ENCODE measurements around the gene EPHA6.
A peak's percentile ranks its signal among the peaks of the same experiment; 100 is the strongest.

The EPHA6 gene

GRCh38 chr3:97037294-97037943, 223.0 kb downstream of the EPHA6 start:
- no peak for DNase-seq

- DNase-seq: no peak
Measured at GRCh38 chr3:97043411-97043810, 229.0 kb downstream of the EPHA6 start.

DNA sequence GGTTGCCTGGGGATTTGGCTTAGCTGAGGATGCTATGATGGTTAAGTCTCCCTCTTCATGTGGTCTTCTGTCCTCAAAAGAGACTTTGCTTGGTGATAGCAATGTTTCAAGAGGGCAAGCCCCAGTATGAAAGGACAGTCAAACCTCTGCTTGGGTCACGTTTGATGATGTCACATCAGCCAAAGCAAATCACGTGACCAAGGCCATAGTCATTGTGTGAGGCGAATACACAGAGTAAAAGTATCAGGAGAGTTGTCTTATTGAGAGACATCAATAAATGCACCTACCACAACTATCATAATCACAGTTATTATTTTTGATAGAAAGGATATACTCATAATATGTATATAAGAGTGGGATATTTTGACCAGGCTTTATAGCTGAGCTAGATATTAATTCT, 243.0 kb downstream of the EPHA6 start:
- no peak for DNase-seq

- no peak for DNase-seq
Measured at GRCh38 chr3:97059168-97059567, 244.8 kb downstream of the EPHA6 start.

- no peak for DNase-seq
Measured at GRCh38 chr3:97066531-97066930, 252.1 kb downstream of the EPHA6 start.

GRCh38 chr3:97070302-97070701, 255.9 kb downstream of the EPHA6 start:
- DNase-seq: no peak

DNA sequence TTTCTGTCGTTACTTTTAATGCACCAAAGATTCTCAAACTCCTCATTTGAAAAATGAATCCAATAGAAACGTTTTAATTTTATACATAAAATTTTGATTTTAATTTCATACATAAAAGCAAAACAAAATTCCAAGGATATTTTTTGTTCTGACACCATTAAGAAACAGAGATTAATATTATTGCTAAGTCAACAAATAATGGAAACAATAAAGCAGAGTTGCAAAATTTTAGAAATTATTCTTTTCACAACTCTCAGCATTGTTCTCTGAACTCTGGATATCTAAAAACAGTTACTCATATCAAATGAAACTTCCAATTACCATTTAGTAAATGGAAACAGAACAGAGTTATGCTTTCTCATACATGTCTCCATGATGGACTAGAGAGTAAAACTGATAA, 260.2 kb downstream of the EPHA6 start:
- DNase-seq: no peak

GRCh38 chr3:97076673-97077072, 262.3 kb downstream of the EPHA6 start:
- no peak for DNase-seq

DNA sequence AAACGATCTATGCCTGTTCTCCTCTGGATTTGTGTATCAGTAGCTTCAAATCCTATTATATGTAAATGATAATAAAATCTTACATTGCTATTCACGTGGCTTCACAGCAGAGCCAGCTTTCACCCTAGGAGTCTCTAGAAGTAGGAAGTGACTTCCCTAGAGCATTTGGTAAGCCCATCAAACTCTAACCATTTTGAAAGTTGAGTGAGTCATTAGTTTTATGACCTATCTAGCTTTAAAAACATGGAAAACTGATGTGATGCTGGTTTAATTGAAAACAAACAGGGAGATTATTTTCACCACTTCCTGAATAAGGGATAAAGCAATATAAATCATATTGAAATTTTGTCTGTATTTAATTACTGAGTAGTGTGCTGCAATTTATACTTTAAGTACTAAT, 275.2 kb downstream of the EPHA6 start:
- peak in 1 of 2 experiments; percentile 27 for DNase-seq

DNA sequence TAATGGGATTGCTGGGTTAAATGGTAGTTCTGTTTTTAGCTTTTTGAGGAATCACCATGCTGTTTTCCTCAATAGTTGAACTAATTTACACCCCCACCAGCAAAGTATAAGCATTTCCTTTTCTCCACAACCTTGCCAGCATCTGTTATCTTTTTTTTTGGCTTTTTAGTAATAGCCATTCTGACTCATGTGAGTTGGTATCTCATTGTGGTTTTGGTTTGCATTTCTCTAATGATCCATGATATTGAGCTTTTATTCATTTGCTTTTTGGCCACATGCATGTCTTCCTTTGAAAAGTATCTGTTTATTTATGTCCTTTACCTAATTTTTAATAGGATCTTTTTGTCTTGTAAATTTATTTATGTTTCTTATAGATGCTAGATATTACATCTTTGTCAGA, 288.2 kb downstream of the EPHA6 start:
- no peak for DNase-seq

- DNase-seq: no peak
Measured at GRCh38 chr3:97105989-97106651, 291.7 kb downstream of the EPHA6 start.

GRCh38 chr3:97106652-97106989, 292.2 kb downstream of the EPHA6 start:
- DNase-seq: no peak

GRCh38 chr3:97108136-97108535, 293.7 kb downstream of the EPHA6 start:
- DNase-seq: no peak

DNA sequence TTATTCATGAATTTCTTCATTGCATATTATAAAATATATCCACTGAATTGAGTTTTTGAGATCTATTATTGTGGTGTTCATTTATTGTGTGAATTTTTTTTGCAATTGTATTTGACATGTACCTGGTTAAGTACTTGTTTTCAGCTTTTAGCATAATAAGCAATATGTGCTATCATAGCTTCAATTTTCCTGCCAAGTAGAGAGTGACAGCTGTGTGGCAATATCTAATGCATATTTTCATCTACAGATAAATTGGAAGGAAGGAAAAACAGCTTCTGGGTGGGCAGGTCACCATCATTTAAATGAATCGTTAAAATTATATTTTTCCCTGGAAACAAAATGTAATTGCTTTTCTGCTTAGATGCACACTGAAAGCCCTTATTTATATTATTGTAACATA, 296.9 kb downstream of the EPHA6 start:
- DNase-seq: no peak

- DNase-seq: no peak
Measured at GRCh38 chr3:97121386-97121785, 307.0 kb downstream of the EPHA6 start.

- DNase-seq: no peak
Measured at GRCh38 chr3:97125902-97126499, 311.6 kb downstream of the EPHA6 start.

GRCh38 chr3:97131476-97131875, 317.1 kb downstream of the EPHA6 start:
- no peak for DNase-seq

- no peak for DNase-seq
Measured at GRCh38 chr3:97138914-97139541, 324.6 kb downstream of the EPHA6 start.

DNA sequence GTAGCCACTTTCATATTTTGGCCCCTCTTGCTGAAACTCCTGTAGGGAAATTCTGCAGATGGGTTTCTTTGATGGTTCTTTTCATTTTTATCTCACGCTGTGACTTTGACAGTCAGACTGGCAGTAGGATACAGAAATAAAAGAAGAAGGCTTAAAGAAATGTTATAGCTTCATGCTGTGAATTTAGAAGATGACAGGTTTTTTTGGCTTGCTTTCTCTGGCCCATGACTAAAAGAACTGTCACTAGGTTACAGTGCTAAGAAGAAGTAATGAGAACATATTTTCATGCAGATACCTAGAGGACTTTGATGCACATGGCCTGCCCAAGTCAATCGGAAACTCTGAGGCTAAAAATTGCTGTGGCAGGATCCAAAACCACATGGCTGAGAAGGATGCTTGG, 334.5 kb downstream of the EPHA6 start:
- no peak for DNase-seq

- DNase-seq: no peak
Measured at GRCh38 chr3:97161169-97161568, 346.8 kb downstream of the EPHA6 start.

DNA sequence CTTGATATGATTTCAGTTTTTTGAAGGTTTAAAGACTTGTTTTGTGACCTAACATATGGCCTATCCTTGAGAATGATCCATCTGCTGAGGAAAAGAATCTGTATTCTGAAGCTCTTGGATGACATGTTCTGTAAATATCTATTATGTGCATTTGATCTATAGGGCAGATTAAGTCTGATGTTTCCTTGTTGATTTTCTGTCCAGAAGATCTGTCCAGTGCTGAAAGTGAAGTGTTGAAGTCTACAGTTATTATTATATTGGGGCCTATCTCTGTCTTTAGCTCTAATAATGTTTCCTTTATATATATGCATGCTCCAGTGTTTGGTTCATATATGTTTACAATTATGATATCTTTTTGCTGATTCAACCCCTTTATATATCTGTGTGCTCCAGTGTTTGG, 362.8 kb downstream of the EPHA6 start:
- DNase-seq: no peak

DNA sequence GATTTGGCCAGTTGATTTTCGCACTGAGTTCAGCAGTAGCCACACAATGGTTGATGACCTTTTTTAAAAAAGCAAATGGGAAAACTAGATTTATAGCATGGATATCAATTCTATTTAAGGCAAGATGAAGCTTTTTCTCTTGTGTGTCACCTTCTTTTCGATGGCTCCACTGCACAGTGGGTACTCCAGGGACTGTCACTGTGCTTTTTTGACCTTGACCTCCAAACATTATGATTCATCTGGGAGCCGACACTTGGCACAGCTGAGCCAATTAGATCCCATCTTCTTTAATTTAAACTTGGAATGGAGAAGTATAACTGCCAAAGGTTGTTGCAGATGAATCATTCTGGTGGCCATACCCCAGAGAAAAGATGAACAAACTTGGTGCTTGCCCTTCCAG, 367.3 kb downstream of the EPHA6 start:
- DNase-seq: no peak

DNA sequence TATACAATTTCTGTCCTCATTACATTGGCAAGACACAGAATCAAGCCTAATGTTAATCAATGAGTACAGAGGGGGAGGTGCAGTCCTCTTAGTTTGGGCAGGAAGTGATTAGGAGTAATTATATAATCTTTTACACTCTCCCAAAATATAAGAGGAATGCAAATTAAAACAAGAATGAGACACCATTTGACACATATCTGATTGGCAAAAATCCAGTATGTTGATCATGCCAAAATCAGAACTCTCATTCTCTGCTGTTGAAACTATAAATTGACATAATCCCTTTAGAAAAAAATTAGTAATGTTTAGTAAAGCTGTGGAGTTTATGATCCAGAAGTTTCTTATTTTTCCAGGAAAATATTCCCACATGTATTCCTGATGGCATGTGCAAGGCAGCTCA, 373.4 kb downstream of the EPHA6 start:
- no peak for DNase-seq

- DNase-seq: no peak
Measured at GRCh38 chr3:97189835-97190234, 375.4 kb downstream of the EPHA6 start.

Measured in NCI-H526 (cell line).